ENCODE results near the gene CNKSR3. TPM values are rescaled to one million over a fixed set of nuclear protein-coding genes. Genes with fewer than 3 reads are reported as not detected.

Gene CNKSR3
- total RNA-seq, 6 experiments from 2014 or later, result 19.8 to 43.4 (median 26.9) TPM

DNA sequence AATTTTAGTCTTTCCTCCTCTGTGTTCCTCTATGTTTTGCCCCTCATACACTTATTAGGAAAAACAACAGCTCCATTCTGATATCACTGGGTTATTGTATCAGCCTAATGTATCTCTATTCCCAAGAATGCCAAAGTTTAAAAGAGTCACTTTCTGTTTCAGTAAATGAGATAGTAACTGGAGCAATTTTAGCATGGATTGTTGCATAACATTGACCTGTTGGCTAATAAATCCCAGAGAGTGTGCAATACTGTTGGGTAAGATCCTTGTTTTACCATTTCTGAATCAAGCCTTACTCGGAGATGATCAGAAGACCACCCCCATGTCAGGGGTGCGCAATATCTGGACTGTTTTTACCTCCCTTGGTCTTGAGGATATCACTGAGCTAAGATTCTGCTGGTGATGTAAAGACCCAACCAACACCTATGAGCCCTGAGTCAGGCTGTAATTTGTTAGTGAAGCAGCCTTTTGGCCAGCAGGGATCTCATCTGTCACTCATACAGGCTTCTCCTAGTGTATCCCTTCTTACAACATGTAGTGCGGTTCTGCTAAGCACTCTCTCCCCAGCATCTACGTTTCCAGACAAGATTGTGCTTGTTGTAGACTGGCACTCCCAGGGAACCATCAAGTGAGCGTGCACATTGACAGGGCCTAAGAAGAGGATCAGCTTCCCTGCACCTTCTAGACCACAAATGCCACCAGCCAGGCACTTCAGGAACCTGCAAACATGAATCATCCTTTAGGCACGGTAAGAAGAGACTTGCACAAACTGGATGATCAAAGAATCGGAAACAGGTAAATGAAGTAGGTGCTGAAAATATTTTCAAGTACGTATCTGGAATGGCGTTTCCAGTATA, 142.4 kb downstream of the CNKSR3 start:
- H3K27me3 ChIP-seq, result no peaks in the 10 kb centered on the region
- no peaks in the 10 kb centered on the region for H3K9me3 ChIP-seq
- ATAC-seq, result peak; percentile 83 to 94 (median 87)
- H3K4me3 ChIP-seq, result no peak overlapping the region
- WGBS (ENCODE audit: insufficient coverage, low coverage, low lambda C conversion rate, missing lambda C conversion rate), result 60% methylated on average over 9 of the region's 9 CpGs
- H3K27ac ChIP-seq, result peak overlapping the region in 2 of 3 donors; percentile 41 to 71
- no peak for TF ChIP-seq POLR2A (IDR thresholded peaks at IDR 0.05)
- TF ChIP-seq, protein P1, sequence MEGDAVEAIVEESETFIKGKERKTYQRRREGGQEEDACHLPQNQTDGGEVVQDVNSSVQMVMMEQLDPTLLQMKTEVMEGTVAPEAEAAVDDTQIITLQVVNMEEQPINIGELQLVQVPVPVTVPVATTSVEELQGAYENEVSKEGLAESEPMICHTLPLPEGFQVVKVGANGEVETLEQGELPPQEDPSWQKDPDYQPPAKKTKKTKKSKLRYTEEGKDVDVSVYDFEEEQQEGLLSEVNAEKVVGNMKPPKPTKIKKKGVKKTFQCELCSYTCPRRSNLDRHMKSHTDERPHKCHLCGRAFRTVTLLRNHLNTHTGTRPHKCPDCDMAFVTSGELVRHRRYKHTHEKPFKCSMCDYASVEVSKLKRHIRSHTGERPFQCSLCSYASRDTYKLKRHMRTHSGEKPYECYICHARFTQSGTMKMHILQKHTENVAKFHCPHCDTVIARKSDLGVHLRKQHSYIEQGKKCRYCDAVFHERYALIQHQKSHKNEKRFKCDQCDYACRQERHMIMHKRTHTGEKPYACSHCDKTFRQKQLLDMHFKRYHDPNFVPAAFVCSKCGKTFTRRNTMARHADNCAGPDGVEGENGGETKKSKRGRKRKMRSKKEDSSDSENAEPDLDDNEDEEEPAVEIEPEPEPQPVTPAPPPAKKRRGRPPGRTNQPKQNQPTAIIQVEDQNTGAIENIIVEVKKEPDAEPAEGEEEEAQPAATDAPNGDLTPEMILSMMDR (IDR thresholded peaks at IDR 0.05), result no peak
- intact Hi-C loops (cut with DNase I), result no loop called here
- no peaks in the 10 kb centered on the region for H3K36me3 ChIP-seq
- DNase-seq, result no peak
- peaks cover 0 to 18% (median 0%) of the 10 kb centered on the region in 4 donors for H3K4me1 ChIP-seq

GRCh38 chr6:154367336-154367735, 143.1 kb downstream of the CNKSR3 start:
- H3K9me3 ChIP-seq, result no peaks in the 10 kb centered on the region
- H3K36me3 ChIP-seq, result no peaks in the 10 kb centered on the region
- H3K27ac ChIP-seq, result peak overlapping the region in 2 of 3 donors; percentile 41 to 71
- ATAC-seq (no peak), DNase-seq (no peak)
- no peaks in the 10 kb centered on the region for H3K27me3 ChIP-seq
- TF ChIP-seq POLR2A (IDR thresholded peaks at IDR 0.05), result no peak
- TF ChIP-seq, protein P1 (IDR thresholded peaks at IDR 0.05), result no peak
- H3K4me1 ChIP-seq, result peaks cover 0 to 18% (median 0%) of the 10 kb centered on the region in 4 donors
- no peak overlapping the region for H3K4me3 ChIP-seq
- WGBS (ENCODE audit: insufficient coverage, low coverage, low lambda C conversion rate, missing lambda C conversion rate), result 66% methylated on average over 5 of the region's 5 CpGs
- intact Hi-C loops (cut with DNase I), result no loop called here

DNA sequence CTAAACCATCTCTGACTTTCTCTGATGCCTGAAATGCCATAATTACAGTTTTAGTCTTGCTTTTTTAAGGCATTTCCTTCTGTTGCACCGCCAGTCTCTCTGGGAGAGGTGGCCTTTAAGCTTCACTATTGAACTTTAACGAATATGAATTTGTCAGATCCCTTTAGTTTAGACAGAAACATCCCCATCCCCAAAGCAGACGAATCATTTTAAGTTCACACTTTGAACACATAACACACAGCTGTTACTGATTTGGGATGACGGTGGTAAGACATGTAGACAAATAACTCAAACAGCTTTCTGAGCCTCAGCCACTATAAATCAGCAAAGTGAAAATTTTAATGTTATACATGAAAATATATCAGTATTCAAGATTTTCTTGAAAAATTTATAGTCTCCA, 146.7 kb downstream of the CNKSR3 start:
- DNase-seq, result no peak
- Histone ChIP-seq H3K27me3 (no peaks in the 10 kb centered on the region), H3K4me1 (peaks cover 0 to 11% (median 0%) of the 10 kb centered on the region in 4 donors)

GRCh38 chr6:154361476-154361875, 149.0 kb downstream of the CNKSR3 start:
- Histone ChIP-seq H3K36me3 (no peaks in the 10 kb centered on the region), H3K27ac (no peak overlapping the region), H3K27me3 (no peaks in the 10 kb centered on the region), H3K4me1 (no peaks in the 10 kb centered on the region), H3K4me3 (no peak overlapping the region), H3K9me3 (no peaks in the 10 kb centered on the region)
- DNase-seq, result no peak
- WGBS (ENCODE audit: insufficient coverage, low coverage, low lambda C conversion rate, missing lambda C conversion rate), result 87% methylated on average over 5 of the region's 5 CpGs
- intact Hi-C loops (cut with DNase I), result no loop called here
- TF ChIP-seq, protein P1 (IDR thresholded peaks at IDR 0.05), result no peak
- TF ChIP-seq POLR2A (IDR thresholded peaks at IDR 0.05), result no peak
- no peak for ATAC-seq

More for the DNA sequence above, 146.7 kb downstream of the CNKSR3 start:
- intact Hi-C loops (cut with DNase I), result no loop called here
- ATAC-seq, result no peak
- Histone ChIP-seq H3K27ac (no peak overlapping the region), H3K9me3 (no peaks in the 10 kb centered on the region), H3K4me3 (no peak overlapping the region), H3K36me3 (no peaks in the 10 kb centered on the region)
- WGBS (ENCODE audit: insufficient coverage, low coverage, low lambda C conversion rate, missing lambda C conversion rate), result 79% methylated on average over 4 of the region's 4 CpGs
- no peak for TF ChIP-seq POLR2A (IDR thresholded peaks at IDR 0.05)
- TF ChIP-seq, protein P1 (IDR thresholded peaks at IDR 0.05), result no peak

Data from right lobe of liver (tissue), 6 donors.